Measurements from ENCODE around the gene PARVB.

The PARVB gene

DNA sequence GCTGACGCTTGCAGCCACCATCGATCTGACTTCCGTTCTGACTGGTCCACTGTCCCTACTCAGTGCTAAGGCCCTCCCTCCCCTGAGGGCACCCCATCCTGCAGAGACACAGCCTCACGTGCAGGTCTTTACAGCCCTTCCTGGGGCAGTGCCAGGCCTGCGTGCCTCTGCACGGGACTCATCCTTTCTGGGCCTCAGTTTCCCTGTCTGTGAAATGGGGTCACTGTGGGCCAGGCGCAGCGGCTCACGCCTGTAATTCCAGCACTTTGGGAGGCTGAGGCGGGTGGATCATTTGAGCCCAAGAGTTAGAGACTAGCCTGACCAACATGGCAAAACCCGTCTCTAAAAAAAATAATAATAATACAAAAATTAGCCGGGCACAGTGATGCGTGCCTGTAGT, 138.9 kb downstream of the PARVB start:
- DNase-seq (ENCODE audit: low spot score) = no peak

DNA sequence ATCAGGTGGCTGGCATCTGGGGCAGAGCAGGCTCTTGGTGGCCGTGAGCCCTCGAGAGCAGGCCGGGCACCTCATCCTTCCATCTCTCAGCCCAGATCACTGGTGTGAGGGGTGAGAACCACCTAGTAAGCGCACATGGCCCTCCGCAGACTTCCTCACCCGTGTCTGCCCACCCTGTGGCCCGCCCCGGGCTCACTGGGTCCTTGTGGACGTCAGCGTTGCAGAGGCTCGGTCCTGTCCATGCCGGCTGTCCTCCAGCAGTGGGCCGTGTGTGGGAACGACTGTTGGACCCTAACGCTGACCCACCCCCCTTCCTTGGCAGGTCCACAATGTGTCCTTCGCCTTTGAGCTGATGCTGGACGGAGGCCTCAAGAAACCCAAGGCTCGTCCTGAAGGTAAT, 139.4 kb downstream of the PARVB start:
- no peak for DNase-seq (ENCODE audit: low spot score)

- DNase-seq (ENCODE audit: low spot score) = no peak
These were observed 139.9 kb downstream of the PARVB start for GRCh38 chr22:44164031-44164430.

- DNase-seq (ENCODE audit: low spot score) = no peak
These were observed 141.3 kb downstream of the PARVB start for GRCh38 chr22:44165286-44165874.

DNA sequence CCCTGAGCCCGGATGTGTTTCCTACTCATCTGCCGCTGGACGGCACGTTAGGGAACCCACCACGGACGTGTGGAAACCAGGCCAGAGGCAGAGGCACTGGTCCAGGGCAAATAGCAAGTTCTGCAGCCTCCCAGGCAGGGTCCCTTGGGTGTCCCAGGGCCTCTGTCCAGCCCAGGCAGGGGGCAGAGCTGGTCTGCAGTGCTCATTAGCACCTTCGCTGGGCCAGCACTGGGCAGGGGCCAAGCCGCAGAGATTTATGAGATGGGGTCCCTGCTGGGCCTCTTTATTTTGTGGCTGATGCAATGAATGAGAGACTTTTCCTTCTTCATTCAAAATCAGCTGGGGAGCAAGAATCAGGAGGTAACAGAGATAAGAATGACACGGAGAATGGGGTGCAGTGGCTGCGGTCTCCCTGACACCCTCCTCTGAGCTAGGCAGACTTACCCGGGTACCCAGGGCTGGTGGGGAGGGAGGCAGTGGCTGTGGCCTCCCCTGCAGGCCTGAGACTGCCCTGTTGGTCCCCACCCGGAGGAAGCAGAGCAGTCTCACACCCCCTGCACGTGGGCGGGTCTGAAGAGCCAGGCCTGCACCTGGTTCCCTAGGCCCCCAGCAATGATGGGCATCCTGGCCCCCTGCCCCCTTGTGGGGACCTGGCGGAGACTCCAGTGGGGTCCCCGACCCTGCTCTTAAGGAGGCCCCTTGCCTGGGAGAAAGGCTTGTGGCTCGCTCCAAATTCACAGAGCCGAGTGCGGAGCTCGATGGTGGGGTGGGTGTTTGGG, 142.6 kb downstream of the PARVB start:
- no peak for DNase-seq (ENCODE audit: low spot score)

DNA sequence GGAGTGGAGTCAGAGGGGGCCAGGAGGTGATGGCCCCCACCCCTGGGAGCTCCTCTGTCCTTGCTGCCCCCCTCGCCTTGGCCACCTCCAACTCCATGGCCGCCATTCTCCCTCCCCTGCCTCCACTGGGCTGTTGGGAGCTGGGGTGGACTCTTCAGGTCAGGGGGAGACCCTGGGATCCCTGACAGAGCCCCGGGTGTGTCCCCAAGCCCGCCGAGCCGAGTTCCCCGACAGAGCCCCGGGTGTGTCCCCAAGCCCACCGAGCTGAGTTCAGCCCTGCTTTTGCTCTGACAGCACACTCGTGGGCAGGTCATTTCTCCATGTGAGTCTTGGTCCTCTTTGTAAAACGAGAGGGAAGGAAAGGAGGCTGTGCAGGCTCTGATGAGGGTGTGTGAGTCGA, 143.4 kb downstream of the PARVB start:
- no peak for DNase-seq (ENCODE audit: low spot score)

DNA sequence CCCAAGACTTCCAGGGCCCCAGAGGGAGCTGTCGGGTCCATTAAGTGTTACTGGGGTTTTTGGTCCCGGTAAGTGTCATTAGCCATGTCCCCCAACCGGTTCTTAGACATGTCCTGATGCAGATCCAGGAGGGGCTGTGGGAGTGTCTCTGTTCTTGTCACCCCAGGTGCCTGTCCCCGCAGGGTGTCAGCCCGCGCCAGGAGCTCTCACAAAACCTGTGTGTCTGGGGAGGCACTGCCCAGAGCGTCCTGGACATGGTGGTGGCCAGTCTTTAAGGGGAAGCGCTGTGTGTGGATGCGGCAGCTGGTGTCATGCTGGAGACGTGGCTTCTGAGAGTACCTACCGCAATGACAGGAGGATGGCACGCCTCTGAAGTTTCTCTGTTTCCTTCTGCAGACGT, 144.1 kb downstream of the PARVB start:
- no peak for DNase-seq (ENCODE audit: low spot score)

- no peak for DNase-seq (ENCODE audit: low spot score)
These were observed 146.4 kb downstream of the PARVB start for GRCh38 chr22:44170470-44170869.

DNA sequence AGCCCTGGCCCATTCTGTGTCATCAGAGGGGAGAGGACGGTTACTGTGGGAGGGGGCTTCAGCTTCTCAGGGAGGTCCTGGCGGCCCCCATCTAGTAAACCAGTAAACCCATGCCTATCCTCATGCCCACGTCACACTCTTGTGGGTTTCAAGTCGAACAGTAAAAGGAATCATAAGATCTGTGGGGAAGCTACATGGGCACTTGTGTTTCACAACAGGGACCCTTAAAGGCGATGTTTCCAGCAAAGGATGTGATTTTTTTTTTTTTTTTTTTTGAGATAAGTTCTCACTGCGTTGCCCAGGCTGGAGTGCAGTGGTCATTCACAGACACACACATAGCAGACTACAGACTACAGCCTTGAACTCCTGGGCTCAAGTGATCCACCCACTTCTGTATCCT, 147.5 kb downstream of the PARVB start:
- DNase-seq (ENCODE audit: low spot score) = no peak

- no peak for DNase-seq (ENCODE audit: low spot score)
These were observed 148.4 kb downstream of the PARVB start for GRCh38 chr22:44172370-44173108.

GRCh38 chr22:44173154-44173553, 149.1 kb downstream of the PARVB start:
- DNase-seq (ENCODE audit: low spot score) = no peak

- no peak for DNase-seq (ENCODE audit: low spot score)
These were observed 151.6 kb downstream of the PARVB start for GRCh38 chr22:44175676-44176075.

DNA sequence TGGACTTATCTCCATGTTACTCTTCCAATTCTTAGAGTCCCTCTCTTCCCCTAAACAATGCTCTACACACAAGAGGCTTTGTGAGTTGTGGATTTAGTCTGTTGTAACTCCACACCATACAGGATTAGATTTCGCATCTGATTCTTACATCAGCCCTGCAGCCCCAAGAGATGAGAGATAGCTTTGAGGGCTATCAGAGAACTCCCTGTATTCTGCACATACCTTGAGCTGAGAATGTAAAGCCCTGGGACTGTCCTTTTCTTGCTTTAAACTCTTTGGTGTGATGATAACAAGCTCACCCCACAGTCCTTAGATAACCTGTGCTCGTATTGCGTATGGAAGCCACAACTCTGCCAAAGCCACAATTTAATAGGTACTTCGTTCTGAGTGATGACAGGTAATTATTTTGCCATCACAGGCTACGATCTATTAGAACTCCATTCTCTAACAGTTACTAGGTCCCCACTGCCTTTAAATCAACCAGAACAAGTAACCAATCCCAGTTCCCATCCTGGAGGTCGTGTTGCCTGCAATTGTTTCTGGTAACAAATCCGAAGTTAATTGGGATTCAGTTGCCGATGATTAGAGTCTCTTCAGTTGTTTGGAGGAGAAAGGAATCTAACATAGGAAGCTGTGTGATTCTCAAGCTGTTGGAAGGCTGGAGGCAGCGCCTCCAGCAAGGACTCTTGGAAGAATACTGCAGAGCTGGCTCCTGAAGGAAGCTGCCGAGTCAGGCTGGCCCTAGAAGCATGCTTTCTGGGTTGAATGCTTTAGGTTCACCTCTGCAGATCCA, 155.3 kb downstream of the PARVB start:
- no peak for DNase-seq (ENCODE audit: low spot score)

- DNase-seq (ENCODE audit: low spot score) = no peak
These were observed 156.0 kb downstream of the PARVB start for GRCh38 chr22:44179989-44180705.

GRCh38 chr22:44180706-44181032, 156.6 kb downstream of the PARVB start, which contains the start of gene PARVG:
Gene PARVG (plus strand): TSS chr22:44180925. CDS start chr22:44183330, 2,405 bp downstream.
- no peak for DNase-seq (ENCODE audit: low spot score)

DNA sequence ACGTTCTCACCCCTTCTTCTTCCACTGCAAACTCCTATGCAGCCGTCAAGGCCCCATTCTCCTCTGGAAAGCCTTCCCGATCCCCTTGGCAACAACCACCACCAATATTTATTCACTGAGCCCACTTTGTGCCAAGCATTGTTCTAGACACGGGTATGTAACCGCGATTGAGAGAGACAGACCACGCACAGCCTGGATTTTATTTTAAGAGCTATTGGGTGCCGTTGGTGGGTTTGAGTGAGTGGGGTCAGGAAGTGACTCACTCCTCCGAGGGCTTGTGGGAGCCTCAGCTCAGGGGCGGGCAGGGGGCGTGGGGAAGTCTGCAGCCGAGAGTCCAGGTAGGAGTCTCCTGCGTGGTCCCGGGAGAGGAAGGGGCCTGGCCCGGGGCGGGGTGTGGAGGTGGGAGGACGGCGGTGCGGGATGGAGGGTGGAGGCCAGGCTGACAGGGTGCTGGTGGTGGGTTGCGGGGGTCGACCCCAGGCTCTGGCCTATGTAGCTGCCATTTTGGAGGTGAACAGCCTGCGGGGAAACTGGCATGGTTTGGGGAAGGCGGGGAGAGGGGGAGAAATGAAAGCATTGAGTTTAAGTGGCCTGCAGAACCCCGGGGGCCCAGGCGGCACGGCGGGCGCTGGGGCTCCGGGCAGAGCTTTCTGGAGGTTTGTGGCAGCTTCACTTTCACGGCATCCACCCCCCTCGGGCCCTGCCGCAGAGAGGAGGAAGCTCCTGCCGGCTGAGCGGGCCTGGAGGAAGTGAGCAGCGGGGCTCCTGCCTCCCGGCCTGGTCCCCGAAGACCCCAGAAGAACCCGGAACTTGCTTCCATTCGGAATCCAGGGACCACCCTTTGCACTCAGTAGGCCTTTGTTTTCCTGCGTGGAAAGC, 157.2 kb downstream of the PARVB start:
- DNase-seq (ENCODE audit: low spot score) = no peak

- DNase-seq (ENCODE audit: low spot score) = no peak
These were observed 157.9 kb downstream of the PARVB start for GRCh38 chr22:44181912-44182587.

DNA sequence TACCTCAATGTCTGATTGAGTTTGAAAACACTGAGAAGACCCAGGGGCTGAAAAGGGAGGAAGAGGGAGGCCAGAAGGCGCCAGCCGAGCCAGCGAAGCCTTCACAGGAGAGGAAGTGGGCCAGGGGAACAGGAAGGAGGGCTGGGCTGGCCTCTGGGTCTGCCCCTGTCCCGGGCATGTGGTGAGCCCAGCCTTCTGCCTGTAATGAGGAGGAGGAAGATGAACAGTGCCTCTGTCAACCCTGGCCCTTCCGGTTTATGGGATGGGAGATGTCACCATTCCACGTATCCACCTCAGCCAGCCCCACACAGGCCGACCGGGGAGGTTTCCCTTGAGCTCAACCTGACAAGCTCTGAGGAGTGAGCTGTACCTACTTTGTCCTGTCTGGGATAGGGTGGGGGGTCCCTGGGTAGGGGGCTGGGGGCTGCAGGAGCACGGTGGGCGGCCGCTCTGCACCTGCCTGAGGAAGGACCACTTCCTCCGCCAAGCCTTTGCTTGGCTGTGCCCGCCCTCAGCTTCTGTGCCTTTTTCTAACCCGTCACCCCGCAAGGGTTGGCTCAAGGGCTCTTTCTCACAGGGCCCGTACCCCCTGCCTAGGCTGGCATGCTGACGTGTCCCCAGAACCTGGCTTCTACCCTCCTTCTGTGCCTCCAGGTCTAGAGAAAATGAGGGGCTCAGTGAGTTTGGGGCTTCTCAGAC, 158.6 kb downstream of the PARVB start:
- DNase-seq (ENCODE audit: low spot score) = no peak

DNA sequence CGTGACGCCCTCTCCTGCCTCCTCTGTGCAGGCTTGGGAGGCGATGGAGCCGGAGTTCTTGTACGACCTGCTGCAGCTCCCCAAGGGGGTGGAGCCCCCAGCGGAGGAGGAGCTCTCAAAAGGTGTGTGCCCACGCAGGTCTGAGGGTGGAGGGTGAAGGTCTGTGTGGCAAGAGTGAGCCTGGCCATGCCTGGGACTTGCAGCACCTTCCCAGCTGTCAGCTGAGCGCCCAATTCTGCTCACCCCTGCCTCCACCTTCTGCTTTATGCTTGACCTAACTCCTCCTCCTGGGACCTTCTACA, 159.1 kb downstream of the PARVB start:
- no peak for DNase-seq (ENCODE audit: low spot score)

DNA sequence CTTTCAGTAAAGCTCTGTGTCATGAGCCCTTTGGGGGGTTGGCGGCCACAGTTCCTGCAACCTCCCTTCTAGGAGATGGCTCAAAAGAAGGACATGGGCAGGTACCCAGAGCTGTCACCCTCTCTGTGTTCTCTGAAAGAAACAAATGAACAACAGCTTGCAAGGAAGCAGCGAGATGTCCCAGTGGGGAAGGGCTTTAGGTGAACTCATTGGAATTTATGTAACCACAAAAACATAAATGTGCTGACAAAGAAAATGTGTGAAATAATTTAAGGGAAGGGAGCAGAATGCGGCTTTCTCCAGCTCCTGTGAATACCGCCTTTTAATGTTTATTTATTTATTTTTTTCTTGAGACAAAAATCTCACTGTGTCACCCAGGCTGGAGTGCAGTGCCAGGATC, 159.9 kb downstream of the PARVB start:
- no peak for DNase-seq (ENCODE audit: low spot score)
